Endothelial cell of umbilical vein (primary cell): ENCODE data around the gene ENPP3. TPM values are rescaled to one million over a fixed set of nuclear protein-coding genes. Genes with fewer than 3 reads are reported as not detected.

Experiments
- BruUV-seq: library from RNA; stranded (reverse); fragments of 400-500 nt; replicated peaks from 2 replicates; lab custom pipeline; 2021; lab: Mats Ljungman, UMichigan
- CTCF ChIA-PET: fragments of 300-600, 350-600 bp; sonication (Branson Sonifier 250); formaldehyde crosslinking; loops from one replicate; lab custom pipeline; 2021; ENCODE audit warnings: antibody characterized with exemption, inconsistent platforms; lab: Charles Lee
- POLR2A ChIA-PET: fragments of 300-600, 350-600 bp; sonication (Branson Sonifier 250); formaldehyde crosslinking; loops from one replicate; lab custom pipeline; 2021; ENCODE audit warnings: antibody characterized with exemption, inconsistent platforms; lab: Charles Lee
- DNase-seq: peaks from one replicate; pipeline ENCODE4 v3.0.0-alpha.2; 2011; ENCODE audit warnings: low read depth, low spot score
- FAIRE-seq: peaks from 2 replicates; lab custom pipeline; 2011; peaks lifted over from hg19 to GRCh38; lab: Jason Lieb, UNC
- H2AFZ ChIP-seq: 2 replicates; pipeline ENCODE4 v1.6.0; 2012; ENCODE audit warnings: low read depth, low read length, control low read depth, inconsistent platforms
- H3K27ac ChIP-seq: 2 replicates; pipeline ENCODE4 v1.5.1; 2011; ENCODE audit warnings: low read depth, mild to moderate bottlenecking, control low read depth, low read length, moderate library complexity; ENCODE audit not compliant: insufficient read depth
- H3K27me3 ChIP-seq, 2 experiments: 2 replicates each; pipeline versions ENCODE4 v1.6.0 to v1.6.1; 2011; ENCODE audit warnings: low read length in 2 of 2, mixed read lengths in 1 of 2; ENCODE audit not compliant: control insufficient read depth in 2 of 2, insufficient read depth in 2 of 2
- H3K36me3 ChIP-seq, 2 experiments: 2 replicates in 1 of 2; 3 replicates in 1 of 2; pipeline ENCODE4 v1.5.1; 2011; ENCODE audit warnings: low read length in 2 of 2, mild to moderate bottlenecking in 1 of 2, moderate library complexity in 1 of 2; ENCODE audit not compliant: control insufficient read depth in 2 of 2, insufficient read depth in 2 of 2; ENCODE audit errors: extremely low read depth in 1 of 2
- H3K4me1 ChIP-seq: 3 replicates; pipeline ENCODE4 v1.5.1; 2011; ENCODE audit warnings: mild to moderate bottlenecking, low read length; ENCODE audit not compliant: control insufficient read depth, insufficient read depth; ENCODE audit errors: extremely low read depth
- H3K4me2 ChIP-seq: 2 replicates; pipeline ENCODE4 v1.6.1; 2011; ENCODE audit warnings: low read length, control low read depth, mixed read lengths; ENCODE audit not compliant: insufficient read depth
- H3K4me3 ChIP-seq, 3 experiments: fragments of 200-600 bp in 1 of 3; sonication (generic), shearing (Covaris generic) in 1 of 3; replicated peaks in 1 of 3; 2 replicates each; pipeline ENCODE4 v1.5.1; 2011 to 2016; ENCODE audit warnings: control low read depth in 3 of 3, low read length in 3 of 3, mild to moderate bottlenecking in 2 of 3, inconsistent platforms in 1 of 3, low read depth in 1 of 3, moderate library complexity in 1 of 3; ENCODE audit not compliant: insufficient read depth in 1 of 3
- H3K79me2 ChIP-seq: 2 replicates; pipeline ENCODE4 v1.6.0; 2012; ENCODE audit warnings: low read length, inconsistent platforms; ENCODE audit not compliant: control insufficient read depth, insufficient read depth
- H3K9ac ChIP-seq: replicated peaks from 2 replicates; pipeline ENCODE3; 2011; ENCODE audit warnings: low read length, control low read depth; ENCODE audit not compliant: insufficient read depth; ENCODE audit errors: extremely low read depth
- H3K9me1 ChIP-seq: replicated peaks from 3 replicates; pipeline ENCODE4 v1.6.0; 2011; ENCODE audit warnings: mild to moderate bottlenecking, low read length; ENCODE audit not compliant: control insufficient read depth, insufficient read depth; ENCODE audit errors: extremely low read depth
- H3K9me3 ChIP-seq: replicated peaks from 2 replicates; pipeline ENCODE4 v1.5.1; 2012; ENCODE audit warnings: low read length, inconsistent platforms; ENCODE audit not compliant: control insufficient read depth, insufficient read depth
- H4K20me1 ChIP-seq: replicated peaks from 2 replicates; pipeline ENCODE3; 2011; ENCODE audit warnings: mild to moderate bottlenecking, low read length; ENCODE audit not compliant: control insufficient read depth, insufficient read depth; ENCODE audit errors: extremely low read depth
- CTCF ChIP-seq, 2 donors: IDR thresholded peaks; 1 replicate in 1 of 2; 2 replicates in 1 of 2; pipeline ENCODE4 v1.5.1; 2011; ENCODE audit warnings: low read length in 2 of 2, mild to moderate bottlenecking in 2 of 2, moderate library complexity in 2 of 2, control low read depth in 1 of 2, inconsistent platforms in 1 of 2, low read depth in 1 of 2; ENCODE audit not compliant: insufficient read depth in 1 of 2; ENCODE audit errors: extremely low read depth in 1 of 2
- EZH2 ChIP-seq: IDR thresholded peaks from 2 replicates; pipeline ENCODE4 v1.6.1; 2012; ENCODE audit warnings: borderline replicate concordance, low read depth, mild to moderate bottlenecking, moderate library complexity, low read length, inconsistent platforms; ENCODE audit not compliant: severe bottlenecking
- FOS ChIP-seq: IDR thresholded peaks from 2 replicates; pipeline ENCODE4 v1.6.1; 2011; ENCODE audit warnings: mild to moderate bottlenecking, low read length, moderate library complexity, borderline replicate concordance; ENCODE audit not compliant: insufficient read depth
- GATA2 ChIP-seq: IDR thresholded peaks from 2 replicates; pipeline ENCODE4 v1.7.0; 2011; ENCODE audit warnings: low read depth, mild to moderate bottlenecking, moderate library complexity, mixed read lengths, low read length; ENCODE audit not compliant: insufficient read length, insufficient read depth
- JUN ChIP-seq: IDR thresholded peaks from 2 replicates; pipeline ENCODE4 v1.6.1; 2011; ENCODE audit warnings: borderline replicate concordance, low read depth; ENCODE audit not compliant: insufficient read length, insufficient read depth
- MYC ChIP-seq: IDR thresholded peaks from one replicate; pipeline ENCODE4 v1.6.1; 2011; ENCODE audit warnings: mild to moderate bottlenecking, low read depth, low read length
- POLR2A ChIP-seq: IDR thresholded peaks from 2 replicates; pipeline ENCODE4 v1.6.1; 2012; ENCODE audit warnings: low read depth, mild to moderate bottlenecking, control low read depth, low read length
- POLR2AphosphoS5 ChIP-seq: IDR thresholded peaks from 2 replicates; pipeline ENCODE4 v1.6.1; 2012; ENCODE audit warnings: low read depth, mild to moderate bottlenecking, control low read depth, low read length, moderate library complexity; ENCODE audit not compliant: insufficient read depth
- dilution Hi-C: fragments of 300-500 bp; cut with MboI; formaldehyde crosslinking; loops from one replicate; pipeline ENCODE4 v1.15.0; 2019; ENCODE audit warnings: low sequenced_read_pairs; ENCODE audit not compliant: extremely low pct_ligation_motif_present
- intact Hi-C: fragments of 100-400 bp; cut with micrococcal nuclease; formaldehyde crosslinking; loops from one replicate; pipeline ENCODE4 v1.10.0; 2022
- polyA plus RNA-seq, 4 experiments: library from polyadenylated mRNA; depleted of rRNA in 3 of 4; stranded (reverse) in 3 of 4; unstranded in 1 of 4; fragments of >200 nt; gene quantifications; 2 replicates each; pipeline versions ENCODE4 v1.2.1 to v1.2.3, GENCODE V29; 2011 to 2012; ENCODE audit warnings: missing spikeins in 1 of 4
- total RNA-seq: library from RNA; stranded (reverse); gene quantifications from 2 replicates; pipeline ENCODE4 v1.2.3, GENCODE V29; 2021
- TF ChIP-seq, protein P1 (sequence below): IDR thresholded peaks from 2 replicates; pipeline ENCODE4 v1.6.1; 2011; ENCODE audit not compliant: insufficient read depth, insufficient read length

ENPP3 gene
- total and polyA plus RNA-seq, 2 donors (not counting 3 experiments of a cell fraction or from before 2014, with no cell fraction given) = not detected

- dilution Hi-C loops = no loop called here
- TF ChIP-seq CTCF (IDR thresholded peaks at IDR 0.05; ENCODE audit: extremely low read depth in 1 of 2, insufficient read depth in 1 of 2, low read depth in 1 of 2, low read length in 2 of 2) (no peak), GATA2 (no peak), EZH2 (no peak), POLR2AphosphoS5 (no peak), MYC (no peak)
These were observed 19.6 kb downstream of the ENPP3 start for GRCh38 chr6:131656667-131657066.

DNA sequence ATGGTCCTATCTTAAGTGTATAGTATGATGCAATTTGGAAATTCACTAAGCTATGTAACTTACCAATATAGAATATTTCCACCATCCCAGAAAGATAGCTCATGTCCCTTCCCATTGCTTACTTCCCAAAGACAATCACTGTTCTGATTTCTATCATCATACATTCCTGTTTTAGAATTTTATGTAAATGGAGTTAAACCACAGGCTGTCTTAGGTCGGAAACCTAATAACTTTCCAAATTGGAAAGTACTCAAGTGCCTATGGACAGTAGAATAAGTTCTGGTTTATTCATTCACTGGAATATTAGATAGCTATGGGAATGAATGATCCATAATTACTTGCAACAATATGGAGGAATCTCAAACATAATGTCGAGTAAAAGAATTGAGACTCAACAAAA lies 20.1 kb downstream of the ENPP3 start:
- H2AFZ ChIP-seq = no peak overlapping the region
- no peaks in the 10 kb centered on the region for H3K9me1 ChIP-seq
- no peak overlapping the region for H3K4me2 ChIP-seq
- intact Hi-C loops (no loop called here), dilution Hi-C loops (no loop called here)
- no peaks in the 10 kb centered on the region for H3K79me2 ChIP-seq
- H3K27me3 ChIP-seq = no peaks in the 10 kb centered on the region
- peaks cover 12% of the 10 kb centered on the region for H3K4me1 ChIP-seq
- no peak for TF ChIP-seq JUN
- no peak for TF ChIP-seq POLR2AphosphoS5
- no peak for TF ChIP-seq EZH2
- no peak for TF ChIP-seq POLR2A
- no peak for TF ChIP-seq MYC
- no peak for TF ChIP-seq GATA2
- no peak for TF ChIP-seq CTCF (IDR thresholded peaks at IDR 0.05; ENCODE audit: extremely low read depth in 1 of 2, insufficient read depth in 1 of 2, low read depth in 1 of 2, low read length in 2 of 2)
- TF ChIP-seq, protein P1, sequence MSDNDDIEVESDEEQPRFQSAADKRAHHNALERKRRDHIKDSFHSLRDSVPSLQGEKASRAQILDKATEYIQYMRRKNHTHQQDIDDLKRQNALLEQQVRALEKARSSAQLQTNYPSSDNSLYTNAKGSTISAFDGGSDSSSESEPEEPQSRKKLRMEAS = no peak
- TF ChIP-seq FOS = no peak
- H3K27ac ChIP-seq = no peak overlapping the region
- POLR2A ChIA-PET = no interaction called here
- no peaks in the 10 kb centered on the region for H3K36me3 ChIP-seq
- H4K20me1 ChIP-seq = no peaks in the 10 kb centered on the region
- CTCF ChIA-PET = interaction anchor here (1.0 to 1.1 kb wide), 2 partner anchors 13 to 29 kb away, joined by 3 read pairs; partner anchors contain the start of gene MED23
- no TSS peak for BruUV-seq
- no peak overlapping the region for H3K9ac ChIP-seq
- FAIRE-seq (no peak), DNase-seq (no peak)
- no peaks in the 10 kb centered on the region for H3K9me3 ChIP-seq
- no peak overlapping the region for H3K4me3 ChIP-seq

More at GRCh38 chr6:131656667-131657066, 19.6 kb downstream of the ENPP3 start:
- no TSS peak for BruUV-seq
- Histone ChIP-seq H4K20me1 (no peaks in the 10 kb centered on the region), H2AFZ (no peak overlapping the region), H3K27ac (no peak overlapping the region), H3K9me1 (no peaks in the 10 kb centered on the region), H3K4me2 (no peak overlapping the region), H3K9me3 (no peaks in the 10 kb centered on the region), H3K4me3 (no peak overlapping the region), H3K4me1 (peaks cover 12% of the 10 kb centered on the region), H3K9ac (no peak overlapping the region), H3K27me3 (no peaks in the 10 kb centered on the region), H3K79me2 (no peaks in the 10 kb centered on the region), H3K36me3 (no peaks in the 10 kb centered on the region)
- DNase-seq (no peak), FAIRE-seq (no peak)
- CTCF ChIA-PET = interaction anchor here (1.0 to 1.7 kb wide), 4 partner anchors 14 to 39 kb away, joined by 3 to 5 read pairs (median 3); partner anchors contain the start of gene MED23
- intact Hi-C loops = no loop called here
- POLR2A ChIA-PET = no interaction called here
